ENCODE measurements around the gene MAFB. TPM values are rescaled to one million over a fixed set of nuclear protein-coding genes. Genes with fewer than 3 reads are reported as not detected.

The MAFB gene
- total RNA-seq, 2 experiments from 2014 or later: not detected

DNA sequence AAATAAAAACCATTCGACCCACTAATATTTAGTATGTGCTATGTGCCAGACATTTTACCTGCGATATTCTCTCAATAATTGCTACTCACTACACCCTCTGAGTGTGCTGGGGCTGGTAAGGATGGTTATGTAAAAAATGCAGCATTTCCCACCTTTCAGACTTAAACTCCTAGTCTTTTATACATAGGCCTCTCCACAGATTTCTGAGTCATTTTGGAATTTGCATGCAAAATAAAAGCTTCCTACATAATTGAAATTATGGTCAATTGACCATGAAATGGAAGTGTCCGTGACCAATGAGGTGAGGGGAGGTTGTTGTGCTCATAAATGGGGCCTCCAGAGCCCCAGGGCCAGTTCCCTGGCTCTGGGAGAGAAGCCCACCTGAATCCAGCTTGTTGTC, 37.7 kb upstream of the MAFB start:
- intact Hi-C loops (cut with micrococcal nuclease): no loop called here
- no peak overlapping the region for H3K4me3 Mint-ChIP-seq
- H3K36me3 Mint-ChIP-seq (ENCODE audit: low read depth): no peaks in the 10 kb centered on the region
- TF ChIP-seq, protein P1, sequence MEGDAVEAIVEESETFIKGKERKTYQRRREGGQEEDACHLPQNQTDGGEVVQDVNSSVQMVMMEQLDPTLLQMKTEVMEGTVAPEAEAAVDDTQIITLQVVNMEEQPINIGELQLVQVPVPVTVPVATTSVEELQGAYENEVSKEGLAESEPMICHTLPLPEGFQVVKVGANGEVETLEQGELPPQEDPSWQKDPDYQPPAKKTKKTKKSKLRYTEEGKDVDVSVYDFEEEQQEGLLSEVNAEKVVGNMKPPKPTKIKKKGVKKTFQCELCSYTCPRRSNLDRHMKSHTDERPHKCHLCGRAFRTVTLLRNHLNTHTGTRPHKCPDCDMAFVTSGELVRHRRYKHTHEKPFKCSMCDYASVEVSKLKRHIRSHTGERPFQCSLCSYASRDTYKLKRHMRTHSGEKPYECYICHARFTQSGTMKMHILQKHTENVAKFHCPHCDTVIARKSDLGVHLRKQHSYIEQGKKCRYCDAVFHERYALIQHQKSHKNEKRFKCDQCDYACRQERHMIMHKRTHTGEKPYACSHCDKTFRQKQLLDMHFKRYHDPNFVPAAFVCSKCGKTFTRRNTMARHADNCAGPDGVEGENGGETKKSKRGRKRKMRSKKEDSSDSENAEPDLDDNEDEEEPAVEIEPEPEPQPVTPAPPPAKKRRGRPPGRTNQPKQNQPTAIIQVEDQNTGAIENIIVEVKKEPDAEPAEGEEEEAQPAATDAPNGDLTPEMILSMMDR (IDR thresholded peaks at IDR 0.05): no peak
- peaks cover 4% of the 10 kb centered on the region for H3K9me3 Mint-ChIP-seq
- ChIA-PET CTCF (interaction anchor here (0.8 to 1.6 kb wide), 2 partner anchors 15 to 237 kb away, joined by 3 to 5 read pairs; no protein-coding TSS in a partner anchor), POLR2A (no interaction called here)
- no peak overlapping the region for H3K27ac Mint-ChIP-seq
- H3K4me1 Mint-ChIP-seq (ENCODE audit: low read depth): no peaks in the 10 kb centered on the region
- DNase-seq (no peak), ATAC-seq (no peak)
- H3K27me3 Mint-ChIP-seq: peaks cover 2% of the 10 kb centered on the region

DNA sequence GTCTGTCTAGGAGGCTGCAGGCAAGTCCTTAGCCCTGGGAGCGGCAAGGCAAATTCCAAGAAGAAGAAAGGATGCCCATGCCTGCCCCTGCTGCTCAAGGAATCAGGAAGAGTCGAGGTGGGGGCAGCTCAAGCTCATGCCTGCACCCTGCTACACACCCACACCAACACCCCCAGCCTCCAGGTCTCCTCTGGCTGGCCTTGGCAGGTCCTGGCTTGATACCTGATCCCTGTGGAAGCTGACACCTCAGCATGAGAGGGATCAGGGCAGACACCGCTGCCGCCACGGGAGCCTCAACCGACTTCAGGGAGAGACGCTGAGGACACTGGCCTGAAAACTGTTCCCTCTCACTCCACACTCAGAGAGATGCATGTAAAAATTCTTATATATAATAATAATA, 35.5 kb upstream of the MAFB start:
- Mint-ChIP-seq H3K36me3 (ENCODE audit: low read depth) (no peaks in the 10 kb centered on the region), H3K9me3 (peaks cover 4% of the 10 kb centered on the region), H3K4me1 (ENCODE audit: low read depth) (no peaks in the 10 kb centered on the region), H3K27me3 (peaks cover 2% of the 10 kb centered on the region), H3K4me3 (no peak overlapping the region), H3K27ac (no peak overlapping the region)
- ATAC-seq (no peak), DNase-seq (no peak)
- TF ChIP-seq, protein P1 (IDR thresholded peaks at IDR 0.05): no peak
- CTCF ChIA-PET: no interaction called here
- POLR2A ChIA-PET: no interaction called here
- intact Hi-C loops (cut with micrococcal nuclease): no loop called here

DNA sequence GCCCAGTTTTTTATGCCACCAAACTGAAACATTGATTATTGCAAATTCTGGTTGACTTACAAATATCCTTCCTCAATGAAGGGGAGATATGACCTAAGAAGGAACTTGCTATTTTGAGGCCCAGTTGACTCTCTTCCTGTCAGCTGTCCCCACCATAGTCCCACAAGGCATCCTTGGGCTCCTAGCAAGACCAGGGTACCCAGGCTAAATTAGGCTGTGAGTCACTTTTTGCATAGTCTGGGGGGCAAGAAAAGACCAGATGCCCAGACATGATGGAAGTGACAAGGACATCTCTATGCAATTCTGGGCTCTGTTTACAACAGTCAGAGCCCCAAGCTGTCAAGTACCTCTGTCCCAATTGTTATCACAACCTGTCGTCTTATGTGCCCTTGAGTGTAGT, 31.8 kb upstream of the MAFB start:
- Mint-ChIP-seq H3K27ac (no peak overlapping the region), H3K4me1 (ENCODE audit: low read depth) (no peaks in the 10 kb centered on the region), H3K36me3 (ENCODE audit: low read depth) (no peaks in the 10 kb centered on the region), H3K4me3 (no peak overlapping the region), H3K27me3 (no peaks in the 10 kb centered on the region), H3K9me3 (no peaks in the 10 kb centered on the region)
- CTCF ChIA-PET: no interaction called here
- no peak for ATAC-seq
- TF ChIP-seq, protein P1 (IDR thresholded peaks at IDR 0.05): no peak
- DNase-seq: no peak
- intact Hi-C loops (cut with micrococcal nuclease): no loop called here
- POLR2A ChIA-PET: no interaction called here

DNA sequence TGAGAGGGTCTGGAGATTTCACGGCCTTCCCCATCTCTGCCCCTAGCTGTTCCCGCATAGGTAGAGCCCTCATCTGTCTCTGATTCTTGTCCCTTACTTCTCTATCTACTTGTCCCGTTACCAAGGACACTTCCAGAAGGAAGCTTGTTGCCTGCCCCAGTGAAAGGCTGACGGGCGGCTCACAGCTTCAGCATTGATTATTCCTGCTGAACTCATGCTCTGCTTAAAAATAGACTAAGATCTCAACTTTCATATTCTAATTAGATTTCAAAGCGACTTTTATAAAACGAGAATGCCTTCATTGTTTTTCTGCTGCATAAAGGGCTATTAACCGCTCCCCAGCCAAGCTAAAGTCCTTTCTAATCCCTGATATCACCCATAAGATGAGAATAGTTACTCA, 31.1 kb upstream of the MAFB start:
- TF ChIP-seq, protein P1 (IDR thresholded peaks at IDR 0.05): no peak
- ChIA-PET POLR2A (no interaction called here), CTCF (interaction anchor here (1.2 kb wide), 1 partner anchor 14 kb away, joined by 4 read pairs; no protein-coding TSS in a partner anchor)

DNA sequence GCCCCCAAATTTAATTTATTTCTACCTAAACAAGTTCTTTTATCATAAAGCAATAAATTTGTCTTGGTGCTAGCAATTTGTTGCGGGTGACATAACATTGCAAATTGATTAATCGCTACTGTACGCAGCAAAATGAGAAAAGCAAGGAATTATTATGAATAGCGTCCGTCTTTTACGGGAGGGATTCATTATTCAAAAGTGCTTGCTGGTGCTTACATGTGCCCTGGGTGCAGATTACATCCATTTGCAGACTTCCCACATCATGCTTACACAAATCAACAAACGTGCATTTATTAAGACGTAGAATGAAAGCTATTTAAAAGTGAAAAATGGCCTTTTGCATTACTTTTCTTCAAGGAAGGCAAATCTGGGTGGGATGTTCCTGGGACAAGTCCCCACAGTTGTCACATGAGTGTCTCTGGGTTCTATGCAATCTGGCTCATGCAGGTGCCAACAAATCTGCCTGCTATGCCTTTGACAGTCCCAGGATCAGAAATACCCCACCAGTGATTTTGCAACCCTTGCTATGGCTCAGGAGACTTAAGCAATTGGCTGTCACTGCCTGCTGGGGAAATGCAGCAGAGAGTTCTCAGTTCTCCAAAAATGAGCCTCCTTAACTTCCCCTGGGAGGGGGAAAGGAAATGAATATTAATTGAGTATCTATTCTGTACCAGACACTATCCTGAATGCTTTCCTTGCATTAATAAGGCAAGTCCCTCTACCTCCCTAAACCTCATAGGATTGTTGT, 30.1 kb upstream of the MAFB start:
- Mint-ChIP-seq H3K4me1 (ENCODE audit: low read depth) (no peaks in the 10 kb centered on the region), H3K9me3 (no peaks in the 10 kb centered on the region), H3K4me3 (no peak overlapping the region), H3K27ac (no peak overlapping the region), H3K36me3 (ENCODE audit: low read depth) (no peaks in the 10 kb centered on the region), H3K27me3 (no peaks in the 10 kb centered on the region)
- TF ChIP-seq, protein P1 (IDR thresholded peaks at IDR 0.05): no peak
- CTCF ChIA-PET: interaction anchor here (0.8 to 1.2 kb wide), 2 partner anchors 13 to 22 kb away, joined by 3 to 4 read pairs; no protein-coding TSS in a partner anchor
- POLR2A ChIA-PET: no interaction called here
- intact Hi-C loops (cut with micrococcal nuclease): no loop called here
- DNase-seq: no peak
- no peak for ATAC-seq

More for the DNA sequence above, 31.1 kb upstream of the MAFB start:
- intact Hi-C loops (cut with micrococcal nuclease): no loop called here
- DNase-seq (no peak), ATAC-seq (no peak)
- Mint-ChIP-seq H3K27ac (no peak overlapping the region), H3K36me3 (ENCODE audit: low read depth) (no peaks in the 10 kb centered on the region), H3K27me3 (no peaks in the 10 kb centered on the region), H3K9me3 (no peaks in the 10 kb centered on the region), H3K4me3 (no peak overlapping the region), H3K4me1 (ENCODE audit: low read depth) (no peaks in the 10 kb centered on the region)
